HG02610 (cell line): ENCODE results near the gene ANKRD13C.

Experiments
- ATAC-seq: cut with Tn5 transposase; IDR thresholded peaks from one replicate; pipeline ENCODE4 v1.9.1; 2021; ENCODE audit warnings: mild to moderate bottlenecking, moderate library complexity; ENCODE audit not compliant: unreplicated experiment

Gene ANKRD13C

GRCh38 chr1:70222716-70223235, 131.7 kb downstream of the ANKRD13C start:
- ATAC-seq: no peak

GRCh38 chr1:70221238-70222121, 133.0 kb downstream of the ANKRD13C start, which contains the start of gene SRSF11:
TSS of gene SRSF11 (plus strand) at chr1:70221380. CDS start at chr1:70221637, 257 bp downstream.
- peak; percentile 96 for ATAC-seq

- ATAC-seq: peak; percentile 1
Measured at GRCh38 chr1:70220517-70221237, 133.8 kb downstream of the ANKRD13C start.

- no peak for ATAC-seq
Measured at GRCh38 chr1:70220015-70220414, 134.5 kb downstream of the ANKRD13C start.

- no peak for ATAC-seq
Measured at GRCh38 chr1:70211541-70211940, 143.0 kb downstream of the ANKRD13C start.

- ATAC-seq: no peak
Measured at GRCh38 chr1:70210820-70211219, 143.7 kb downstream of the ANKRD13C start.
